H1 (cell line): Measurements from ENCODE around the gene GPR161. TPM values are rescaled to one million over a fixed set of nuclear protein-coding genes. Genes with fewer than 3 reads are reported as not detected.

Source experiments
- polyA plus RNA-seq, 7 experiments: library from polyadenylated mRNA; depleted of rRNA in 3 of 7; stranded (reverse) in 5 of 7; unstranded in 2 of 7; fragments of >200 nt in 5 of 7; fragments of 200-250 nt in 2 of 7; gene quantifications; 1 replicate in 5 of 7; 2 replicates in 1 of 7; 4 replicates in 1 of 7; pipeline versions ENCODE4 v1.2.1 to v1.2.3, GENCODE V29; 2011 to 2013; ENCODE audit warnings: missing spikeins in 2 of 7, mixed read lengths in 2 of 7
- total RNA-seq: library from RNA; stranded (reverse); fragmentation: NEBNext Ultra II Directional; extraction: Animal tissue kit (Norgen Biotek cat#: 25700); gene quantifications from 2 replicates; pipeline ENCODE4 v1.2.1, GENCODE V29; 2021

The GPR161 gene
- total and polyA plus RNA-seq, 2 of the 8 experiments (the other 6 are each of a cell fraction or from before 2014, with no cell fraction given), result 13.7 to 16.8 TPM

Other genes starting within 250 kb of the GPR161 start
- gene ADCY10, start 222.8 kb downstream of the GPR161 start, total RNA-seq, result not detected in 2 replicates
- gene ADCY10, start 222.8 kb downstream of the GPR161 start, polyA plus RNA-seq (2011; rRNA removed), result 0.02 TPM in 1 of 2 replicates, not detected in the other
- gene DCAF6, start 200.2 kb downstream of the GPR161 start, total RNA-seq, result 16.5 and 17.4 TPM in 2 replicates
- gene DCAF6, start 200.2 kb downstream of the GPR161 start, polyA plus RNA-seq (2011; rRNA removed), result 10.0 and 12.3 TPM in 2 replicates
- gene MPC2, start 199.9 kb downstream of the GPR161 start, total RNA-seq, result 40.6 and 40.9 TPM in 2 replicates
- 14.9 and 18.6 TPM in 2 replicates for gene MPC2, start 199.9 kb downstream of the GPR161 start, polyA plus RNA-seq (2011; rRNA removed)
- gene TIPRL, start 42.0 kb upstream of the GPR161 start, total RNA-seq, result 23.8 and 27.4 TPM in 2 replicates
- gene TIPRL, start 42.0 kb upstream of the GPR161 start, polyA plus RNA-seq (2011; rRNA removed), result 4.8 and 8.1 TPM in 2 replicates
- 29.0 and 29.5 TPM in 2 replicates for gene SFT2D2, start 89.1 kb upstream of the GPR161 start, total RNA-seq
- gene SFT2D2, start 89.1 kb upstream of the GPR161 start, polyA plus RNA-seq (2011; rRNA removed), result 5.4 and 9.0 TPM in 2 replicates
- gene TBX19, start 143.9 kb upstream of the GPR161 start, total RNA-seq, result 0.80 and 1.0 TPM in 2 replicates
- gene TBX19, start 143.9 kb upstream of the GPR161 start, polyA plus RNA-seq (2011; rRNA removed), result 1.3 and 1.8 TPM in 2 replicates